GM21526 (cell line): Measurements from ENCODE around the gene KRTAP5-2.

ENCODE experiments used
- ATAC-seq: cut with Tn5 transposase; IDR thresholded peaks from one replicate; pipeline ENCODE4 v1.9.1; 2021; ENCODE audit warnings: moderate library complexity; ENCODE audit not compliant: unreplicated experiment, low FRiP score

The KRTAP5-2 gene

DNA sequence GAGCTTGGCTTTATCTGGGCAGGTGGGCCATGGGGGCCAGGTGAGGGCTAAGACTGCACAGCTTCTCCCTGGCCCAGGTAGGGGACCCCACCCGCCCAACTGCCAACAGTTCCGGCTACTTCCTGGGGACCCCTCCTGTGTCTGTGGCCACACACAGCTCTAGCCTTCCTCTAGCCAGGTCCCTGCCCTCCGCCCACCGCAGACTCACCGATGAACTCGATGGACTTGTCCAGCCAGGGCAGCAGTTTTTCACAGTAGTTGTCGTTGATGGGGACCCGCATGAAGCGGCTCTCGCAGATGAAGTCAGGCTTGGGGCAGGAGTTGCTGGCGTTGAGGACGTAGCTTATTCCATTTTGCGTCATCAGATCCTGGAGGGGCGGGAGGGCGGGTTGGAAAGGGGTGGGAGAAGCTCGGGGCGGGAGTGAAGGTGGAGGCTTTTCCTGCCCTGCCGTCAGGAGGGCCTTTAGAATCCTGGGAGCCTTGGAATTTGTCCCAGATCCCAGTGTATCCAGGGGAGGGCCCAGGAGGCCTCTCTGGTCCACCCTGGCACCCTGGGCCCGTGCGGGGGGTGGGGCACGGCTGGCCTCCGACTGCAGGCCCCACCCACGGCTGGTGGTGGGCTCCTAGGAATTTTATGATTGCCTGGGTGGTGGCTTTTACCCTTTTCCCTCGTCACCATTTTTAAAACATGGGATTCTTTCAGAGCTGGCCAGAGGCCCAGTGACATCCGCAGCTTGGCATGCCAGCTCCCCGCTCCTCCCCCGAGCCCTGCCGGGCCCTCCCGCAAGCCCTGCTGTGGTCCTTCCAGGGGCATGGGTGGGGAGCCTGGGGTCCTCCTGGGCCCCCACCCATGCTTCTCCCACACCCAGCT lies 40.0 kb downstream of the KRTAP5-2 start:
- ATAC-seq: no peak

GRCh38 chr11:1557051-1557884 lies 40.8 kb downstream of the KRTAP5-2 start:
- ATAC-seq: no peak

- ATAC-seq: no peak
These were observed 41.7 kb downstream of the KRTAP5-2 start for GRCh38 chr11:1556278-1556902.

DNA sequence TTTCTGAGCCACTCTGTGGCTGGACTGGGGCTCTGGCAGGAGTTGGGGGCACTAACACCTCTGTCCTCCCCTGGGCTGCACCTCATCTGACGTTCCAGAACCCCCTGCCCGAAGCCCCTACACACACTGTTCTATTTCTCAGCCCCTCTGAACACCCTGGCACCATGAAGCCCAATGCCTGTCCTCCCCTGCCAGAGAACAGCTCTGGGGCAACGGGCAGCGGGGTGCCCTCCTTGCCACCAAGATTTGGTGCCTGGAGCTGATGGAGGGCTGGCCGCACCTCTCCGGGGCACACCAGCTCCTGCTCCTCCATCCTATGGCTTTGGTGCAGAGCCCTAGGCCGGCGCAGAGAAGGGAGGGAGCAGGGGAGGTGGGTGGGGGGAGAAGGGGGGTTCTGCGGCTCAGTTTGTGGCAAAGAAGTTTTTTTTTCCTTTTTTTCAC lies 42.4 kb downstream of the KRTAP5-2 start:
- no peak for ATAC-seq

DNA sequence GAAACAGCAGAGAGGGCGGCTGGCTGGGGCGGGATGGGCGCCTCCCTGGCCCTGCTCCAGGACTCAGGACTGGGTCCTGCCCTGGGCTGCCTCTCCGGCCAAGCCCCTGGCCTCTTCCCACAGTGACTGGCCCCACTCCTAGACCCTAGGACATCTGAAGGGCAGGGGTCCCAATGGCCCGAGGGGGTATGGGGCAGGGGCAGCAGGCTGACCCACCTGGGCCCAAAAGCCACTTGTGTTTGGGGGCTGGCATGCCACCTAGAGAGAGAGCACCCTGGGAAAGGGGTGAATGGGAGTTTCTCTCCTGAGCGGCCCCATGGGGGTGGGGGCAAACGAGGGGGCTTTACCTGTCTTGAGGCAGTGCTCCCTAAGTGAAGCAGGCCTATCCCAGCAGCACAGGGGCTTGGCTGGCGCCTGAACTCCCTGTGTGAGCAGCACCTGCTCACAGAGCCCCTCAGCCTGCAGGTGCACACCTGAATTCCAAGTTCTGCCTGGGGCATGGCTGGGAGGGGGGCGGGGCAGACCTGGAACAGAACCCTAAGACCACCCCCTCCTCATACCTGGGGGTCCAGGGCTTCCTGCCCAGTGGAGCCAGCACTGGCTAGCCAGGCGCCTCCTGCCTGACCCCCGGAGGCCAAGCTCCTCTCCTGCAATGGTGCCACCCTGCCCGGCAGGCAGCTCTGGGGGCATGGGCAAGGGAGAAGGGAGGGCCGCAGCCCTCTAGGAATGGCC lies 42.9 kb downstream of the KRTAP5-2 start:
- no peak for ATAC-seq

- ATAC-seq: no peak
These were observed 44.1 kb downstream of the KRTAP5-2 start for GRCh38 chr11:1553808-1554594.

DNA sequence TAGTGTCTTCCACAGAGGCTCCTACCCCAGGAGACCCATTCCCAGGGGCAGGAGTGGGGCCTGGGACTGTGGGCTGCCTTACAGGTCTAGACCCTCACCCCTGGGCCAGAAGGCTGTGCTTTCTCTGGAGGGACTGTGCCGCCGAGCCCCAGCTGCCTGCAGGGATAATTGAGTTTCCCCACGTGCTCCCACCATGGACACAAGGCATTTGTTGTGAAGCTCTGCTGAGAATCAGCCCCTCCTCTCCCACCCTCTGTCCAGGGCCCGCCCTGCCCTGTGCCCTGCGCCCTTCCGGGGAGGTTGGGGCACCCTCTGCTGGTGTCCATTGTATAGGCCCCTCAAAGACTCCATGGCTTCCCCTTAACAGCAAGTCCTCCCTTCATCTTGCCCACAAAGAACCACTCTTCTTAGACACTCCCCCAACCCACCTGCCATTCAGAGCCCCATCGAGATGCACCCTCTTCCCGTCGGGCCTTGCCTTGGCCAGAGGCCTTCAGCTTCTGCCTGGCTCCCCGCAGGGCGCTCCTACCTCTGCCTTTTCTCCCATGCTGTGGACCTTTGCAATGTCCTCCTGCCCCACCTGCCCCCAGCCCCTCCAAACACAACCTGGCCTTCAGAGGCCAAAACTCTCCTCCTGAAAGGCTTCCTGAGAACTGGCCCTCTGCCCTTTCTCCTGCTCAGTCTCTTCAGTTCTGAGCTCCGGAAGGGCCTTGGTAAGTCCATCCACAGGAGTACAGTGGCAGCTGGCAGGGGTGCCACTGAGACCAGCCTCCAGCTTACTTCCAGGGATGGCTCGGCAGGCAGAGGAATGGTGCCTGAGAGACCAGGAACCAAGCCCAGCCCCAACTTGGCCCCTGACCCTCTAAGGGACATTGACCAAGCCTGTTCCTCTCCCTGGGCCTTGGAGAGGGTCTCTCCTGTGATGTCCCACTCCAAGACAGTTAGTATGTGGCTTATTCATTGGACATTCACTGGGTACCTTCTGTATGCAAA lies 48.5 kb downstream of the KRTAP5-2 start:
- no peak for ATAC-seq

DNA sequence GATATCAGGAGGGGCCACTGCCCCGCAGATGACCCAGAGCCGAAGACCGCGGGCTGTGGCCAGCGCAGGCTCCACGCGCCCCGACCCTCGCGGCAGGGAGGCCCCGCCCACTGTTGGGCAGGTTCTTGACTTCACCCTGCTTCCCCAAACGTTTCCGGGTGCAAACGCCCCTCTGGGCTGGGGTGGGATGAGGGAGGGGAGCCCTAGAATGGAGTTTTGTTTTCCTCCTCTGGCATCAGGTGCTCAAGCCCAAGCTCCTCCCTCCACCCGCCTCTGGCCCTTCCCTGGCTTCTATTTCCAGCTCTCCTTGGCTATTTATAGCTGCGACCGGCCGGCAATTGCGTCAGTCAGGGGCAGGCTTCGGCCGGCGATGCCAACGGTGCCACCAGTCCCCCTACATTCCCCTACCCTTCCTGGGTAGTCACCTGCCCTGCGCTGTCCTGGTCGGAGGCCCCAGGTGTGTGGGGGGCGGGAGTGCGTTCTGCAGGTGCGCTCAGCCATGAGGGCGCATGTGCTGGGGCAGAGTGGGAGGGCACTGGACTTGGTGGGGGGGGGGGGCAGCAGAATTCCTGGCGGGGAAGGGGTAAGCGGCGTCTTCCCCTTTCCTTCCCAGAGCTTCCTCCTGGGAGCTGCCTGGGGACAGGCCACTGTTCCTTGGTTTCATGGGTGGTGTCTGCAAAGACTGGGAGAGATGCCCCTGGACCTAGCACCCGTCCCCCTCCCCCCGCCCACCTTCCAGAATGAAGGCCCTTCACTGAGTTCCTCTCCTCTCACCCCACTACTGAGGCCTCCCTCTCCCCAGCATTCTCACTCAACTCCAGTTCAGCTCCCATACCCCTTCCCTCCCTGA lies 49.6 kb downstream of the KRTAP5-2 start:
- no peak for ATAC-seq

DNA sequence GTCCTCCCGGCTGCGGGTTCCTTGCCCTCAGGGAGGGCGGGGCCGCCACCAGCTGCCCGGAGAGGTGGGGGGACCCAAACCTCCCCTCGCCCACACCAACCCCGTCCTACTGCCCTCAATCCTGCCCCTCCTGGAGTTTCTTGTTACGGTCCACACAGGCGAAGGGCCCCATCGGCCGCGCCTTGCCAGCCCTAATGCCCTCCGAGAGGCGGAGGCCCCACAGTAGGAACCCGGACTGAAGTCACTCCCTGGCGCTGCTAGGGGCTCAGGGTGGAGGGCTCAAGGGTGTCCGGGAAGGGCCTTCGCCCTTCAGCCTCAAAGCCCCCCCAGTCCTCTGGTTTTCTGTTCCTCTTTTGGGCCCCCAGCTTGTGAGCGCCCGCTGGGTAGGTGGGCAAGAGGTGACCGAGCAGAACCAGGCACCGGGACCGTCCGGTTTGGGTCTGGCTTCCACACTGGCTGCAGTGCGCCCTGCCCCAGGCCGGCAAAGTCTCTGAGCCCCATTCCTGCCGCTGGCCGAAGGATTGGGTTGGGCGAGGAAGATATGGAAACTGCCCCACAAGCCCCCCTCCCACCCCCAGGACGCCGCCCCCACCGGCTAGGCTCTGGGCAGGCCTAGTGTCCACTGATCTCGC lies 50.5 kb downstream of the KRTAP5-2 start:
- ATAC-seq: no peak
